Measurements from ENCODE around the gene C19orf12. TPM values are rescaled to one million over a fixed set of nuclear protein-coding genes. Genes with fewer than 3 reads are reported as not detected.

Gene C19orf12
- total and polyA plus RNA-seq, 2 of the 4 experiments (the other 2 are of a cell fraction), result 16.3 to 24.0 TPM

DNA sequence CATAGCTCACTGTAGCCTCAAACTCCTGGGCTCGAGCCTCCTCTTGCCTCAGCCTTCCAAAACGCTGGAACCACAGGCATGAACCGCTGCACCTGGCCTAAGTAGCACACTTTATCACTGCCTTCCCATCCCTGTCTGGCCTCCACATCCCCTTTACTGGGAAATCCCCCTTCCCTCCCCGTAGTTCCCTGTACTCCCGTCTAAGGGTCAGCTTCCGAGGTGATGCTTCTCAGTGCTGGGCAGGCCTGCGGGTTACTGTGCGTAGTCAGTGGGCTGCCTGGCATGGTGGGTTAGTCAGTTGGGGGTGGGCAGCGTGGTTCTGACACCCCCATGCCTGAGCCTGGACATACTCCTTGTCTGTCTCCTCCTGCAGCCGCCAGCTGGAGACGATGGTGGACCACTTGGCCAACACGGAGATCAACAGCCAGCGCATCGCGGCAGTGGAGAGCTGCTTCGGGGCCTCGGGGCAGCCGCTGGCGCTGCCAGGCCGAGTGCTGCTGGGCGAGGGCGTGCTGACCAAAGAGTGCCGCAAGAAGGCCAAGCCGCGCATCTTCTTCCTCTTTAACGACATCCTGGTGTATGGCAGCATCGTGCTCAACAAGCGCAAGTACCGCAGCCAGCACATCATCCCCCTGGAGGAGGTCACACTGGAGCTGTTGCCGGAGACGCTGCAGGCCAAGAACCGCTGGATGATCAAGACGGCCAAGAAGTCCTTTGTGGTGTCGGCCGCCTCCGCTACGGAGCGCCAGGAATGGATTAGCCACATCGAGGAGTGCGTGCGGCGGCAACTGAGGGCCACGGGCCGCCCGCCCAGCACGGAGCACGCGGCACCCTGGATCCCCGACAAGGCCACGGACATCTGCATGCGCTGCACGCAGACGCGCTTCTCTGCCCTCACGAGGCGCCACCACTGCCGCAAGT lies 41.4 kb downstream of the C19orf12 start (continued):
- TF ChIP-seq, protein P1, sequence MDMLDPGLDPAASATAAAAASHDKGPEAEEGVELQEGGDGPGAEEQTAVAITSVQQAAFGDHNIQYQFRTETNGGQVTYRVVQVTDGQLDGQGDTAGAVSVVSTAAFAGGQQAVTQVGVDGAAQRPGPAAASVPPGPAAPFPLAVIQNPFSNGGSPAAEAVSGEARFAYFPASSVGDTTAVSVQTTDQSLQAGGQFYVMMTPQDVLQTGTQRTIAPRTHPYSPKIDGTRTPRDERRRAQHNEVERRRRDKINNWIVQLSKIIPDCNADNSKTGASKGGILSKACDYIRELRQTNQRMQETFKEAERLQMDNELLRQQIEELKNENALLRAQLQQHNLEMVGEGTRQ (IDR thresholded peaks at IDR 0.05; ENCODE audit: low read depth, low read length), result no peak
- TF ChIP-seq RFX5 (IDR thresholded peaks at IDR 0.05; ENCODE audit: low read depth, low read length), result no peak

DNA sequence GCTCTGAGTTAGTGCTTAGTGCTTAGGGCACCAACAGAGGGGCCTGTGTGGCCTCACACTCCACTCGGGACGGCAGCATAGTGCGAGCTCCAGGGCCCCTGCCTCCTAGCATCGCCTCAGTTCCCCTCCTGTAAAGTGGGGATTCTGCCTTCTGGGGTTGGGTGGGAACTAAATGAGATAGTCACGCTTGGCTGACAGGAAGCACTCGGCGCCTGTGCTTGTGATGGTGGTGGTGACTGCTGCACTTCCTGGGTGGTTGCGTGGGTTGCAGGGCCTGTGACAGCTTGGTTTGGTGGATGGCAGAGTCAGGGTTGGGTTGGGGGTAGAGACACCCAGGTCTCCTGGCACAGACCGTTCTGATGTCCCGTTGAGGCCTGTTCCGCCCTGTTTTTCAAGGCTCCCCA lies 42.1 kb downstream of the C19orf12 start:
- H2BK5ac ChIP-seq (ENCODE audit: low read depth, low read length, poor library complexity, severe bottlenecking), result no peak overlapping the region
- no TSS peak for BruUV-seq (replicated peaks)
- peaks cover 5% of the 10 kb centered on the region for H3K4me1 ChIP-seq (ENCODE audit: control insufficient read depth, insufficient read depth, low read length)
- H4K91ac ChIP-seq (ENCODE audit: insufficient read depth, low read depth, low read length), result no peak overlapping the region
- H2AK9ac ChIP-seq (replicated peaks; ENCODE audit: low read depth, low read length, poor library complexity), result peak overlapping the region; percentile 61
- H2BK20ac ChIP-seq (ENCODE audit: low read depth, low read length), result no peak overlapping the region
- peaks cover 25% of the 10 kb centered on the region for H4K20me1 ChIP-seq (ENCODE audit: insufficient read depth, low read length)
- no peak overlapping the region for H4K5ac ChIP-seq (ENCODE audit: low read depth, low read length)
- no peak overlapping the region for H3K4me3 ChIP-seq (ENCODE audit: insufficient read depth, low read depth, low read length)
- no peak overlapping the region for H2BK15ac ChIP-seq (ENCODE audit: low read depth, low read length)
- TF ChIP-seq CEBPB (IDR thresholded peaks at IDR 0.05; ENCODE audit: low read depth, low read length), result no peak
- TF ChIP-seq, protein P1 (IDR thresholded peaks at IDR 0.05; ENCODE audit: low read depth, low read length), result no peak
- no peak for TF ChIP-seq CHD1 (IDR thresholded peaks at IDR 0.05; ENCODE audit: low read depth, low read length)
- TF ChIP-seq RCOR1 (IDR thresholded peaks at IDR 0.05; ENCODE audit: insufficient replicate concordance, low read length), result no peak
- no peak for TF ChIP-seq MXI1 (IDR thresholded peaks at IDR 0.05; ENCODE audit: borderline replicate concordance, low read depth, low read length)
- no peak for TF ChIP-seq BHLHE40 (IDR thresholded peaks at IDR 0.05; ENCODE audit: low read depth, low read length)
- no peak for TF ChIP-seq SMC3 (IDR thresholded peaks at IDR 0.05; ENCODE audit: low read depth, low read length)
- TF ChIP-seq, protein P2, sequence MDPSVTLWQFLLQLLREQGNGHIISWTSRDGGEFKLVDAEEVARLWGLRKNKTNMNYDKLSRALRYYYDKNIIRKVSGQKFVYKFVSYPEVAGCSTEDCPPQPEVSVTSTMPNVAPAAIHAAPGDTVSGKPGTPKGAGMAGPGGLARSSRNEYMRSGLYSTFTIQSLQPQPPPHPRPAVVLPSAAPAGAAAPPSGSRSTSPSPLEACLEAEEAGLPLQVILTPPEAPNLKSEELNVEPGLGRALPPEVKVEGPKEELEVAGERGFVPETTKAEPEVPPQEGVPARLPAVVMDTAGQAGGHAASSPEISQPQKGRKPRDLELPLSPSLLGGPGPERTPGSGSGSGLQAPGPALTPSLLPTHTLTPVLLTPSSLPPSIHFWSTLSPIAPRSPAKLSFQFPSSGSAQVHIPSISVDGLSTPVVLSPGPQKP (IDR thresholded peaks at IDR 0.05; ENCODE audit: borderline replicate concordance, low read depth, low read length), result no peak
- no peak for TF ChIP-seq POLR2A (IDR thresholded peaks at IDR 0.05; ENCODE audit: low read depth, low read length)
- no peak for TF ChIP-seq MAFK (IDR thresholded peaks at IDR 0.05; ENCODE audit: low read depth, low read length)
- TF ChIP-seq MAZ (IDR thresholded peaks at IDR 0.05; ENCODE audit: borderline replicate concordance, low read depth, low read length), result no peak
- TF ChIP-seq NFE2L2 (IDR thresholded peaks at IDR 0.05; ENCODE audit: low read depth, low read length), result no peak
- no peak for ATAC-seq (ENCODE audit: low read depth)
- H3K79me1 ChIP-seq (ENCODE audit: low read depth in 1 of 2, low read length in 2 of 2), result peaks cover 26 to 53% of the 10 kb centered on the region in 2 experiments
- ChIA-PET CTCF (no interaction called here), POLR2A (ENCODE audit: unreplicated experiment) (no interaction called here)
- no peaks in the 10 kb centered on the region for H3K27me3 ChIP-seq (ENCODE audit: control insufficient read depth, insufficient read depth, low read length)
- H3K27ac ChIP-seq (ENCODE audit: insufficient read depth, low read length), result no peak overlapping the region
- in situ Hi-C loops (cut with MboI; ENCODE audit: low sequenced_read_pairs), result no loop called here
- H3K14ac ChIP-seq (replicated peaks; ENCODE audit: low read depth, low read length), result no peak overlapping the region
- no peak overlapping the region for H3K4me2 ChIP-seq (ENCODE audit: low read depth, low read length)
- DNase-seq, result no peak
- no peak overlapping the region for H3K4ac ChIP-seq (ENCODE audit: low read depth, low read length)
- no peak overlapping the region for H2AFZ ChIP-seq (replicated peaks; ENCODE audit: low read length, poor library complexity)
- no peak overlapping the region for H3K18ac ChIP-seq (ENCODE audit: low read depth, low read length)
- H3K9me1 ChIP-seq (ENCODE audit: insufficient read depth, low read length), result peaks cover 12% of the 10 kb centered on the region
- intact Hi-C loops (cut with micrococcal nuclease), result no loop called here
- H4K8ac ChIP-seq (ENCODE audit: low read depth in 2 of 2, low read length in 2 of 2), result no peak overlapping the region
- no peak overlapping the region for H3K56ac ChIP-seq (ENCODE audit: extremely low read depth, insufficient read depth, low read length)
- 83% methylated on average over 6 of the region's 11 CpGs; no CpG with 5 or more reads in 1 of the 2 experiments for WGBS, 2 experiments (ENCODE audit: extremely low coverage in 2 of 2, insufficient read length in 1 of 2)
- no peak overlapping the region for H3K23ac ChIP-seq (ENCODE audit: low read depth, low read length)
- no peak overlapping the region for H2BK120ac ChIP-seq (ENCODE audit: low read depth, low read length)
- peaks cover 23% of the 10 kb centered on the region; the same call in 1 of the 2 replicates for H3K36me3 ChIP-seq (ENCODE audit: control insufficient read depth, insufficient read depth, low read length)
- H3K9ac ChIP-seq (ENCODE audit: low read depth, low read length), result no peak overlapping the region
- no peak overlapping the region for H2AK5ac ChIP-seq (ENCODE audit: low read depth, low read length)
- dilution Hi-C loops (cut with HindIII; ENCODE audit: low sequenced_read_pairs, unreplicated experiment), result no loop called here
- H3K9me3 ChIP-seq (ENCODE audit: control insufficient read depth, insufficient read depth, low read length), result no peaks in the 10 kb centered on the region
